GM12872 (cell line): ENCODE measurements around the gene POLD4.

Source experiments
- TF ChIP-seq, protein P1 (sequence below): IDR thresholded peaks from 3 replicates; pipeline ENCODE4 v1.5.1; 2011; ENCODE audit warnings: low read depth, mild to moderate bottlenecking, low read length, moderate library complexity; ENCODE audit not compliant: insufficient read depth

POLD4 gene

DNA sequence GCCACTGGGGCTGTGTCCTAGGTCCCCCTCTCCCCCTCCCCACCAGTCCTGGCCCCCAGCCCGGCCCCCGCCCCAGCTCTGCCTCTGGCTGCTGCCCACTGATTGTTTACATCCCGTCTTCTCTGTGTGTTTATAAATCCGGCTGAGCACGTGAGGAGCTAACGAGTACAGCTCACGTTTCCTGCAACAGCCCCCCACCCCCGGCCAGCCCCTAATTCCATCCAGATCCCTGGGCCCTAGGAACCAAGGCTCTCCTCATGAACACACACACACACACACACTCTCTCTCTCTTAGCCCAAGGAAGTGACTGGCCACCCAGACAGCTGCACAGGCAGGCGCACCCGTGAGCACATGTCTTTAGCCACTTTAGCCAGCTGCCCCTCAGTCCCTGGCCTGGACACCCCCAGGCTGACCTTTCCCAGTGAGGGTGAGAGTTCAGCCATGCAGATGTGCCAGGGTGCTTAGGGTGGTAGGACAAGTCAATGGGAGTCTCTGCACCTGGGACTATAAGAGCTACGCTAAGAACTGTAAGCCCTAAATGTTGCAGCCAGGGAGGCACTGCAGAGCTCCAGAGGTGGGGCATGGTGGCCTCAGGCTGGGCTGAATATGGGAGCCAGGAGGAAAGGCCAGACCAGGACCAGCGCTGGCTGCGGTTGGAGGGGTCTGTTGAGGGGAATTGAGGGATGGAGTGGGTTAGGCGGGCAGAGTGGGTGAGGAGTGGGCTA is 17.2 kb upstream of the POLD4 start:
- TF ChIP-seq, protein P1, sequence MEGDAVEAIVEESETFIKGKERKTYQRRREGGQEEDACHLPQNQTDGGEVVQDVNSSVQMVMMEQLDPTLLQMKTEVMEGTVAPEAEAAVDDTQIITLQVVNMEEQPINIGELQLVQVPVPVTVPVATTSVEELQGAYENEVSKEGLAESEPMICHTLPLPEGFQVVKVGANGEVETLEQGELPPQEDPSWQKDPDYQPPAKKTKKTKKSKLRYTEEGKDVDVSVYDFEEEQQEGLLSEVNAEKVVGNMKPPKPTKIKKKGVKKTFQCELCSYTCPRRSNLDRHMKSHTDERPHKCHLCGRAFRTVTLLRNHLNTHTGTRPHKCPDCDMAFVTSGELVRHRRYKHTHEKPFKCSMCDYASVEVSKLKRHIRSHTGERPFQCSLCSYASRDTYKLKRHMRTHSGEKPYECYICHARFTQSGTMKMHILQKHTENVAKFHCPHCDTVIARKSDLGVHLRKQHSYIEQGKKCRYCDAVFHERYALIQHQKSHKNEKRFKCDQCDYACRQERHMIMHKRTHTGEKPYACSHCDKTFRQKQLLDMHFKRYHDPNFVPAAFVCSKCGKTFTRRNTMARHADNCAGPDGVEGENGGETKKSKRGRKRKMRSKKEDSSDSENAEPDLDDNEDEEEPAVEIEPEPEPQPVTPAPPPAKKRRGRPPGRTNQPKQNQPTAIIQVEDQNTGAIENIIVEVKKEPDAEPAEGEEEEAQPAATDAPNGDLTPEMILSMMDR = no peak

DNA sequence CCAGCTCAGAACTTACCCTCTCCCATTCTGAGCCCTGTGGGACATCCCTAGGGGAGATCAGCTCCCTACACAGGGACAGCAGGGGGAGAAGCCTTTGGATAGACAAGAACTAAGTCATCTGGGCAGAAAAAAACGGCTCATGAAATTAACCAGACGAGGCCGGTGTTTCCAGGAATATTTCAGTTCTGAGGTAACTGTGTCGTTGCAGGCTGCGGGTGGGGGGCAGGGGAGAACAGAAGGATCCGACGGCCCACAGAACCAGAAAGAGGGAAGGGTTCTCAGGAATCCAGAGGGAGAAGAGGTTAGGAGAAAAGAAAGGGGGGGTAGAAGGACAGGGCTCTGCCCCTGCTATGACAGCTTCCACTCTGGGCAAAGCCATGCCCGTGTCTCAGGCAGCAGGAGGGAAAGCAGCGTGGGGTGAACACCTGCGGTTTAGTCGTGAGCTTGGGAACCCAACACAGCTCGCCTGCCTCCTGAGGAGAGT is 16.5 kb upstream of the POLD4 start:
- TF ChIP-seq, protein P1 = no peak

DNA sequence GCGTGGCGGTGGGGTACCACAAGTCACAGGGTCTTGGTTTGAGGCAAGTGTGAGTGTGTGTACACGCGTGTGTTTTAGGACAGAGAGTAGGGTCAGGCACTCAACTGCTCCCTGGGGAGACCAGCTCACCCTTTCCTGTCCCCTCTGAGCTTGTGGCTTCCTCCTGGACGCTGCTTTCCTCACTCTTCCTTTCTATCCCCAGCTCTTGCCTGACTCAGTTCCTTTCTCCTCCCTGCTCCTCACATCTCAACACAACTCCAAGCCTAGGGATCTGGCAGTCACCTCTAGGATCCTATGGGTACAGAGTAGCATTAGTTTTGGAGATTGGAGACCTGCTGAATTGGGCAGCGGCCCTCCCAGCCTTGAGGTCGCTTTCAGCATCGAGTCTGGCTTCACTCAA is 15.9 kb upstream of the POLD4 start:
- TF ChIP-seq, protein P1 = no peak

DNA sequence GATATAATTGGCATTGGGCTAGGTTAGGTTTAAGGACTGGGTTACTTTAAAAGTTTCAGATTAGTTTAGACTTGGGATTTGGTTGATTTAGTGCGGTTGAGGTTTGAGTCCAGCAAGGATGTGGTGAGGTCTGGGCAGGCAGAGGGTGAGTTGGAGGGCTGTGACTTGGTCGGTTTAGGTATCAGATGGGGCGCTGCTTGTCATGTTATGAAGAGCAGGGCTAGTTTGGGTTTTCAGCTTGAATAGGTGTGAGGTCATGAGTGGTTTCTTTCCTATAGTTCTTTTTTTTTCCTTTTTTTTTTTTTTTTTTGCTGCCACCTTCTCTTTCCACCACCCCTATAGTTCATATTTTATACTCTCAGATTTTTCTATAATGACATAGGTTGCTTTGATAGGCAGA is 15.3 kb upstream of the POLD4 start:
- TF ChIP-seq, protein P1 = no peak

DNA sequence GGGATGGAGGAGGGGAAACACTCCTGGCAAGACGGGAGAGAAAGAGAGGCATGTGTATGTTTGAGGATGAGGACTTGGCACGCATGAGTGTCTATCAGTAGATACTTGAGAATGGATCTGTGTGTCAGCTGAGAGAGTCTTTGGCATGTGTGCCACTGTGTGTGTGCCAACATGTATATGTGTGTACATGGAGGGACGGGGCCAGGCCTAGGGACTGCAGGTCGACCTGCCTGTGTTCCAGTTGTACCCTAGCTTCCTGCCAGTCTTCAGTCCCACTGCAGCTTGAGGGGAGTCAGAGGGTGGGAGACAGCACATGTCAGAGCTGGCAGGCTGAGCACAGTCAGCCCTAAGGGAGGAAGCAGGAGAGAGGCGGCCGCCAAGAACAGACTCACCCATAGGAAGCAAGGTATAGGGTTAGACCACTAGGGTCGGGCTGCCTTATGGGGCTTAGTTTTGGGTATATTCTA is 14.4 kb upstream of the POLD4 start:
- TF ChIP-seq, protein P1 = no peak

DNA sequence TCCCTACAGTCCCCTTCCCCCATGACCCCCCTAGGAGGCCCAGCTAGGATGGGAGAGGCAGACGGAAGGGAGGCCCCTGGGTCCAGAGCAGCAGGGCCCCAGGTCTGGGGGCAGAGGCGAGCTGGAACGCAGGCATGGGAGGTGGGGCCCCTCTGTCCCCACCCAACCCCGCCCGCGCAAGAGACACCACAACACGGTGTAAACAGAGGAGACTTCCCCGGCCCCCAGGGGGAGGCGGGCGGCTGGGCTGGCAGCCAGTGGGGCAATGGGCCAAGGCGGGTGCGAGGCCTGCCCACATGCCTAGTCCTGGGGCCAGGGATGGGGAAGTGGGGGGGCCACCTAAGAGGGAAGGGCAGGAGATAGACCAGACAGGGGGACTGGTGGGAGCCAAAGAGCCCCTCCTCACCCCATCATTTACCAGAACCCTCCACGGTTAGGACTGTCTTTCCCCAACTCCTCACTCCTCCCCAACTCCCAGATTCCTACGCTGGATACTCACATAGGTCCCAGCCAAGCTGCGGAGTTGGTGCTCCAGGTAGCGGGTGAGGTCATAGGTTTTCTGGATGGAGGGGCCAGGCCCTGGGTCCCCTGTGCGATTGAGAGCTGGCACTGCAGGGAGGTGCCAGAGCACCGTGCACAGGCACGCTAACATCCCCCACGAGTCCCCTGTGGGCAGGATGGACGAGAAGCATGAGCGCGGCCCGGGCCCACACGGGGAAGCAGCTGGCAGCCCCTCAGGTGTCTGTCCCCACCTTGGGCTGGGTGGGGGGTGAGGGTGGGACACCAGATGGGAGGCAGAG is 13.8 kb upstream of the POLD4 start:
- TF ChIP-seq, protein P1 = no peak

DNA sequence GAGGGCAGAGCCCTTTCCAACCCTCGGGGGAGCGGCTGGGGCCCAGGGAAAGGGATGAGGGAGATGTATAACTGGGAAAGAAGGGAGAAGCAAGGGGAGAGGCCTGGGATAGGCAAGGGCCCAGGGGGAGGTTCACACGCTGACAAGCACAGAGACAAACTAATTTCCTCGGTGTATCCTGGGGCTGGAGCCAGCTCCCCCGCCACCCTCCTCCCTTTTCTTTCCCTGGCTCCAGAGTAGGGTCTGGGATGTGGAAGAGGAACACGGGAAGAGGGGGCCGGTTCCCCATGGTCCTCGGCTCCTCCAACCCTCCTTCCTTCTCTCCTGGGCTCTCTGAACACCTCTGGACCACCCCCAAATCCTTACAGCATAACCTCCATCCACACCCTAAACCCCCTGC is 13.2 kb upstream of the POLD4 start:
- TF ChIP-seq, protein P1 = no peak
